COLO829 (cell line): ENCODE measurements around the gene POLR2J.
"Not testable (repeated sequence)": the region's sequence is repeated elsewhere in the genome, so short reads cannot be mapped to it uniquely, and the experiment has no call there.

Experiments used
- DNase-seq: peaks from one replicate; pipeline ENCODE4 v3.0.0; 2012; ENCODE audit warnings: low spot score

POLR2J gene

GRCh38 chr7:102494473-102495149 is 15.9 kb upstream of the POLR2J start:
- not testable (repeated sequence) for DNase-seq

- DNase-seq = not testable (repeated sequence)
Measured at GRCh38 chr7:102494026-102494425, 15.3 kb upstream of the POLR2J start.

GRCh38 chr7:102493220-102493935 is 14.7 kb upstream of the POLR2J start:
- DNase-seq = not testable (repeated sequence)

GRCh38 chr7:102490529-102491075 is 11.9 kb upstream of the POLR2J start:
- not testable (repeated sequence) for DNase-seq

- DNase-seq = not testable (repeated sequence)
Measured at GRCh38 chr7:102484317-102484716, 5.6 kb upstream of the POLR2J start.

GRCh38 chr7:102481962-102482361 is 3.2 kb upstream of the POLR2J start:
- DNase-seq = not testable (repeated sequence)

GRCh38 chr7:102479982-102480637 is 1.4 kb upstream of the POLR2J start:
- not testable (repeated sequence) for DNase-seq

- not testable (repeated sequence) for DNase-seq
Measured at GRCh38 chr7:102479209-102479584, 475 bp upstream of the POLR2J start.

- DNase-seq = not testable (repeated sequence)
Measured at GRCh38 chr7:102474736-102475435, 3.8 kb downstream of the POLR2J start.

GRCh38 chr7:102474116-102474515 is 4.6 kb downstream of the POLR2J start:
- not testable (repeated sequence) for DNase-seq

GRCh38 chr7:102473271-102473991 is 5.3 kb downstream of the POLR2J start:
- no peak for DNase-seq

- no peak for DNase-seq
Measured at GRCh38 chr7:102472126-102473041, 6.3 kb downstream of the POLR2J start.

- DNase-seq = no peak
Measured at GRCh38 chr7:102471791-102472125, 7.0 kb downstream of the POLR2J start.

GRCh38 chr7:102469972-102470825 is 8.5 kb downstream of the POLR2J start:
- no peak for DNase-seq

GRCh38 chr7:102469351-102469971 is 9.3 kb downstream of the POLR2J start:
- DNase-seq = no peak

GRCh38 chr7:102468478-102469350 is 10.0 kb downstream of the POLR2J start:
- no peak for DNase-seq

- DNase-seq = no peak
Measured at GRCh38 chr7:102467581-102468477, 10.9 kb downstream of the POLR2J start.
